ENCODE measurements around the gene OCSTAMP. TPM values are rescaled to one million over a fixed set of nuclear protein-coding genes. Genes with fewer than 3 reads are reported as not detected.

The OCSTAMP gene
- total RNA-seq, 2 experiments from 2014 or later: not detected

DNA sequence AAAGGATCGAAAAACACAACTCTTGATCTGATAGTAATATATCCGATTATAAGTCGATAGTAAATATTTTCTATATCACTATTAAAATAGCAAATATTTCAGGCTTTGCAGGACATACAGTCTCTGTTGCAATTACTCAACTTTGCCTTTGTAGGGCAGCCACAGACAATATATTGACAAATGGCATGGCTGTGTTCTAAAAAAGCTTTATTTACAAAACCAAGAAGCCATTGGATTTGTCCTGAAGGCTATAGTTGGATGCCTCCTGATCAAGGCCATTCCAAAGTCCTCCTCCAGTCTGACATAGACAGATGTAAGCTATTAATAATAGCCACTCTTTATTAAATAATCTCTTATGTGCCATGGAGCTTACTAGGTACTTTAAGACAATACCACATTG, 5.9 kb downstream of the OCSTAMP start:
- peaks cover 16% of the 10 kb centered on the region for H3K4me1 ChIP-seq (ENCODE audit: insufficient read depth, low read length)
- TF ChIP-seq, protein P1, sequence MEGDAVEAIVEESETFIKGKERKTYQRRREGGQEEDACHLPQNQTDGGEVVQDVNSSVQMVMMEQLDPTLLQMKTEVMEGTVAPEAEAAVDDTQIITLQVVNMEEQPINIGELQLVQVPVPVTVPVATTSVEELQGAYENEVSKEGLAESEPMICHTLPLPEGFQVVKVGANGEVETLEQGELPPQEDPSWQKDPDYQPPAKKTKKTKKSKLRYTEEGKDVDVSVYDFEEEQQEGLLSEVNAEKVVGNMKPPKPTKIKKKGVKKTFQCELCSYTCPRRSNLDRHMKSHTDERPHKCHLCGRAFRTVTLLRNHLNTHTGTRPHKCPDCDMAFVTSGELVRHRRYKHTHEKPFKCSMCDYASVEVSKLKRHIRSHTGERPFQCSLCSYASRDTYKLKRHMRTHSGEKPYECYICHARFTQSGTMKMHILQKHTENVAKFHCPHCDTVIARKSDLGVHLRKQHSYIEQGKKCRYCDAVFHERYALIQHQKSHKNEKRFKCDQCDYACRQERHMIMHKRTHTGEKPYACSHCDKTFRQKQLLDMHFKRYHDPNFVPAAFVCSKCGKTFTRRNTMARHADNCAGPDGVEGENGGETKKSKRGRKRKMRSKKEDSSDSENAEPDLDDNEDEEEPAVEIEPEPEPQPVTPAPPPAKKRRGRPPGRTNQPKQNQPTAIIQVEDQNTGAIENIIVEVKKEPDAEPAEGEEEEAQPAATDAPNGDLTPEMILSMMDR (IDR thresholded peaks at IDR 0.05): no peak
- Mint-ChIP-seq H3K27ac (no peak overlapping the region), H3K4me3 (no peak overlapping the region), H3K36me3 (ENCODE audit: low read depth) (no peaks in the 10 kb centered on the region), H3K27me3 (peaks cover 14% of the 10 kb centered on the region), H3K9me3 (no peaks in the 10 kb centered on the region), H3K4me1 (ENCODE audit: low read depth) (no peaks in the 10 kb centered on the region)
- ATAC-seq (ENCODE audit: poor library complexity) (no peak), DNase-seq (no peak)
- ChIA-PET POLR2A (no interaction called here), CTCF (no interaction called here)
- H3K36me3 ChIP-seq (ENCODE audit: insufficient read depth, low read length): no peaks in the 10 kb centered on the region
- no peak overlapping the region for H3K27ac ChIP-seq (ENCODE audit: low read depth in 1 of 2, low read length in 2 of 2)
- peaks cover 0 to 3% of the 10 kb centered on the region in 2 experiments for H3K9me3 ChIP-seq (ENCODE audit: control insufficient read depth in 1 of 2, insufficient read depth in 1 of 2, low read length in 2 of 2)
- H3K27me3 ChIP-seq (ENCODE audit: control insufficient read depth in 1 of 2, insufficient read depth in 2 of 2, low read length in 2 of 2): peaks cover 0 to 5% of the 10 kb centered on the region in 2 experiments
- no peak overlapping the region for H3K4me3 ChIP-seq (ENCODE audit: low read length)
- intact Hi-C loops (cut with DNase I, micrococcal nuclease): no loop called here

- no peaks in the 10 kb centered on the region for H3K4me1 Mint-ChIP-seq (ENCODE audit: low read depth)
- Histone ChIP-seq H3K27ac (ENCODE audit: low read depth in 1 of 2, low read length in 2 of 2) (no peak overlapping the region), H3K27me3 (ENCODE audit: control insufficient read depth in 1 of 2, insufficient read depth in 2 of 2, low read length in 2 of 2) (peaks cover 0 to 2% of the 10 kb centered on the region in 2 experiments), H3K4me1 (ENCODE audit: insufficient read depth, low read length) (peaks cover 16% of the 10 kb centered on the region), H3K4me3 (ENCODE audit: low read length) (no peak overlapping the region), H3K9me3 (ENCODE audit: control insufficient read depth in 1 of 2, insufficient read depth in 1 of 2, low read length in 2 of 2) (peaks cover 0 to 3% of the 10 kb centered on the region in 2 experiments), H3K36me3 (ENCODE audit: insufficient read depth, low read length) (no peaks in the 10 kb centered on the region)
- no peak overlapping the region for H3K4me3 Mint-ChIP-seq
- H3K27me3 Mint-ChIP-seq: peaks cover 20% of the 10 kb centered on the region
- intact Hi-C loops (cut with DNase I, micrococcal nuclease): no loop called here
- TF ChIP-seq, protein P1 (IDR thresholded peaks at IDR 0.05): no peak
- H3K9me3 Mint-ChIP-seq: no peaks in the 10 kb centered on the region
- ATAC-seq (ENCODE audit: poor library complexity): no peak
- H3K27ac Mint-ChIP-seq: no peak overlapping the region
- no peak for DNase-seq
- no peaks in the 10 kb centered on the region for H3K36me3 Mint-ChIP-seq (ENCODE audit: low read depth)
- ChIA-PET CTCF (no interaction called here), POLR2A (no interaction called here)
These were observed 6.5 kb downstream of the OCSTAMP start for GRCh38 chr20:46543959-46544358.

DNA sequence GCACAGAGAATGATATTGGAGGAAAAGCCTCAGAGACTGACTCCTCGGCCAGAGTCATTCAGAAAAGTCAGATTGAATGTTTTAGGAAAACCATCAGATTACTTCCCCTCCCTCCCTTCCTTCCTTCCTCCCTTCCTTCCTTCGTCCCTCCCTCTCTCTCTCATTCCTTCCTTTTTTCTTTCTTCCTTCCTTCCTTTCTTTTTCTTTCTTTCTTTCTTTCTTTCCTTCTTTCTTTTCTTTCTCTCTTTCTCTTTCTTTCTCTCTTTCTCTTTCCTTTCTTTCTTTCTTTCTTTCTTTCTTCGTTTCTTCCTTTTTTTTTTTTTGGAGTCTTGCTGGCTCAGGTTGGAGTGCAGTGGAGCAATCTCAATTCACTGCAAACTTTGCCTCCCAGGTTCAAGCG, 7.4 kb downstream of the OCSTAMP start:
- TF ChIP-seq, protein P1 (IDR thresholded peaks at IDR 0.05): no peak
- Mint-ChIP-seq H3K4me3 (no peak overlapping the region), H3K36me3 (ENCODE audit: low read depth) (no peaks in the 10 kb centered on the region), H3K4me1 (ENCODE audit: low read depth) (no peaks in the 10 kb centered on the region), H3K27me3 (peaks cover 27% of the 10 kb centered on the region), H3K27ac (no peak overlapping the region), H3K9me3 (no peaks in the 10 kb centered on the region)
- Histone ChIP-seq H3K27ac (ENCODE audit: low read depth in 1 of 2, low read length in 2 of 2) (no peak overlapping the region), H3K4me1 (ENCODE audit: insufficient read depth, low read length) (peaks cover 16% of the 10 kb centered on the region), H3K36me3 (ENCODE audit: insufficient read depth, low read length) (no peaks in the 10 kb centered on the region), H3K27me3 (ENCODE audit: control insufficient read depth in 1 of 2, insufficient read depth in 2 of 2, low read length in 2 of 2) (peaks cover 0 to 2% of the 10 kb centered on the region in 2 experiments), H3K4me3 (ENCODE audit: low read length) (no peak overlapping the region), H3K9me3 (ENCODE audit: control insufficient read depth in 1 of 2, insufficient read depth in 1 of 2, low read length in 2 of 2) (peaks cover 0 to 3% of the 10 kb centered on the region in 2 experiments)
- ChIA-PET CTCF (no interaction called here), POLR2A (no interaction called here)
- ATAC-seq (ENCODE audit: poor library complexity) (no peak), DNase-seq (no peak)
- intact Hi-C loops (cut with DNase I, micrococcal nuclease): no loop called here

Data from CD4-positive, alpha-beta T cell (primary cell).